RWPE2 (cell line): ENCODE measurements around the gene ZNF775.

ENCODE experiments used
- ATAC-seq: fragments of 200-7000 bp; cut with Tn5 transposase; 3 replicates; pipeline ENCODE4 v1.9.1; 2021; ENCODE audit warnings: low read depth
- DNase-seq: peaks from one replicate; pipeline ENCODE4 v3.0.0-alpha.2; 2020; ENCODE audit warnings: low spot score
- H3K27ac ChIP-seq: fragments of 450-650 bp; 2 replicates; pipeline ENCODE4 v1.5.1; 2017; ENCODE audit warnings: mild to moderate bottlenecking; ENCODE audit not compliant: poor library complexity, severe bottlenecking
- H3K27me3 ChIP-seq: fragments of 250-450 bp; sonication (Bioruptor Pico); 2 replicates; pipeline ENCODE4 v1.5.1; 2021; ENCODE audit warnings: mild to moderate bottlenecking, moderate library complexity; ENCODE audit not compliant: insufficient read depth, poor library complexity, severe bottlenecking
- H3K36me3 ChIP-seq: fragments of 250-450 bp; sonication (Bioruptor Pico); 2 replicates; pipeline ENCODE4 v1.5.1; 2020; ENCODE audit warnings: low read depth, mild to moderate bottlenecking, moderate library complexity
- H3K4me1 ChIP-seq: fragments of 250-450 bp; sonication (Bioruptor Pico); 2 replicates; pipeline ENCODE4 v1.5.1; 2021; ENCODE audit warnings: mild to moderate bottlenecking, moderate library complexity; ENCODE audit not compliant: insufficient read depth, poor library complexity, severe bottlenecking
- H3K4me3 ChIP-seq: fragments of 250-450 bp; sonication (Bioruptor Pico); 2 replicates; pipeline ENCODE4 v1.5.1; 2021; ENCODE audit warnings: mild to moderate bottlenecking, moderate library complexity; ENCODE audit not compliant: severe bottlenecking
- H3K9me3 ChIP-seq: fragments of 250-450 bp; sonication (Bioruptor Pico); 2 replicates; pipeline ENCODE4 v1.5.1; 2021; ENCODE audit warnings: mild to moderate bottlenecking, moderate library complexity; ENCODE audit not compliant: severe bottlenecking
- TF ChIP-seq, protein P1 (sequence below): fragments of 450-650 bp; IDR thresholded peaks from one replicate; pipeline ENCODE4 v1.5.1; 2017; ENCODE audit warnings: mild to moderate bottlenecking, moderate library complexity; ENCODE audit not compliant: poor library complexity, severe bottlenecking

ZNF775 gene

DNA sequence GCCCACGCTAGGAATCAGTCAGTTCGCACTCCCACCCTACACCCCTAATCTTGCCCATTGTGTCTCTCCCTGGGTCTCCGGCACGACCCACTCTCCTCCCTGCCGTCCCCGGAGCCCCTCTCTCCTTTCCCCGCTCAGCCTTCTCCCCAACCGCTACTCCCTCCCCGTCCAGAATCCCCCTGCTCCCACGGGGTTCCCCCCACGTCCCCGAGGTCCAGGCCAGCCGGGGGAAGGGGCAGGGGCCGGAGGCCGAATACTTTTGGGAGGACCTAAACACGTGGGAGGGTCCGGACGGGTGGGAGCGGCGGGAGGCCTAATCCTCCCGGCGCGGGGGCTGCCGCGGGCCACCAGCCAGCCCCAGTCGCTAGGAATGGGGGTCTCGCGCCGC, 38.3 kb upstream of the ZNF775 start:
- ATAC-seq: no peak
- Histone ChIP-seq H3K27me3 (peaks cover 33% of the 10 kb centered on the region), H3K9me3 (peaks cover 11% of the 10 kb centered on the region), H3K27ac (no peak overlapping the region), H3K4me1 (no peaks in the 10 kb centered on the region), H3K4me3 (no peak overlapping the region), H3K36me3 (no peaks in the 10 kb centered on the region)
- TF ChIP-seq, protein P1, sequence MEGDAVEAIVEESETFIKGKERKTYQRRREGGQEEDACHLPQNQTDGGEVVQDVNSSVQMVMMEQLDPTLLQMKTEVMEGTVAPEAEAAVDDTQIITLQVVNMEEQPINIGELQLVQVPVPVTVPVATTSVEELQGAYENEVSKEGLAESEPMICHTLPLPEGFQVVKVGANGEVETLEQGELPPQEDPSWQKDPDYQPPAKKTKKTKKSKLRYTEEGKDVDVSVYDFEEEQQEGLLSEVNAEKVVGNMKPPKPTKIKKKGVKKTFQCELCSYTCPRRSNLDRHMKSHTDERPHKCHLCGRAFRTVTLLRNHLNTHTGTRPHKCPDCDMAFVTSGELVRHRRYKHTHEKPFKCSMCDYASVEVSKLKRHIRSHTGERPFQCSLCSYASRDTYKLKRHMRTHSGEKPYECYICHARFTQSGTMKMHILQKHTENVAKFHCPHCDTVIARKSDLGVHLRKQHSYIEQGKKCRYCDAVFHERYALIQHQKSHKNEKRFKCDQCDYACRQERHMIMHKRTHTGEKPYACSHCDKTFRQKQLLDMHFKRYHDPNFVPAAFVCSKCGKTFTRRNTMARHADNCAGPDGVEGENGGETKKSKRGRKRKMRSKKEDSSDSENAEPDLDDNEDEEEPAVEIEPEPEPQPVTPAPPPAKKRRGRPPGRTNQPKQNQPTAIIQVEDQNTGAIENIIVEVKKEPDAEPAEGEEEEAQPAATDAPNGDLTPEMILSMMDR: no peak
- DNase-seq: no peak

DNA sequence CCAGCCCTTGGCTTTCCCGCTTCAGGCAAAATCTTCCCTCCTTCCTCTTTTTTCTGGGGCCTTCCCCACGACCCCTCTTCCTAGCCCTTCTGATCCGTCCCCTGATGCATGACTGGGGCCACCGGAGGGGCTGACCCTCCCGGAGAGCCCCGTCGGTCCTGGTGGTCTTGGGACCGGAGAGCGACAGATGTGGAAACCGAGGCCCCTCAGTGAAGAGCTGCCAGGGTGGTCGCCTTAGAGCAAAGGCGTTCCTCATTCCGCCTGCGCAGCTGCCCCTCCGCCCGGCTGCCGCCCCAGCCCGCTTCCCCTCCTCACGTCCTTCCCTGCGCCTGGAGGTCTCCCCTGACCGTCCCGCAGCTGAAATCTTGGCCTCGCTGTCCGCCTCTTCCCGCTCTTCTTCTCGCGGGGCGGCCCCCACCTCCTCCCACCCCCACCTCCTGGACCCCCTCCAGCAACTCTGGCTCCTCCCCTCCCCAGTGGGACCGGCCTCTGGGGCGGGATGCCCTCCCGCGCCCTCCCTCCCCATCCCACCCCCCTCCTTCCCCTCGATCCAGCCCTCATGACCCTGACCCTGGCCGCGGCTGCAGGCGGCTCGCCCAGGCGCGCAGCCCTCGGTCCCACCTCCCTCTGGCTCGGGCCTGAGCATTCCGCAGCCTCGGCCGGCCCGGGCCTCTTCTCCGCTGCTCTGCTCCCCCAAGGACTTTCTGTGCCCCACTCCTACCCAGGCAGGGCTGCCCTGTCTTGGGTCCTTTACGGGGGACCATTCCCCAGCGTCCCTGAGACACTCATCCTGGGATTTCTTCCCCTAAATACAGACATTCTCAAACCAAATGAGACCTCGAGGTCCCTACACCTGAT, 37.6 kb upstream of the ZNF775 start, which contains the start of gene RARRES2:
Gene RARRES2, minus strand, starts transcription at position 367 of the 858 bp plus-strand sequence. CDS start 1,020 bp downstream, outside the sequence.
- no peak within 1 kb of the TSS for H3K27ac ChIP-seq
- TF ChIP-seq, protein P1: no peak
- no peaks in the 10 kb centered on the region for H3K36me3 ChIP-seq
- no peak within 1 kb of the TSS for H3K4me3 ChIP-seq
- DNase-seq: no peak
- H3K9me3 ChIP-seq: peaks cover 11% of the 10 kb centered on the region
- peaks cover 33% of the 10 kb centered on the region for H3K27me3 ChIP-seq
- no peak for ATAC-seq
- H3K4me1 ChIP-seq: no peaks in the 10 kb centered on the region

DNA sequence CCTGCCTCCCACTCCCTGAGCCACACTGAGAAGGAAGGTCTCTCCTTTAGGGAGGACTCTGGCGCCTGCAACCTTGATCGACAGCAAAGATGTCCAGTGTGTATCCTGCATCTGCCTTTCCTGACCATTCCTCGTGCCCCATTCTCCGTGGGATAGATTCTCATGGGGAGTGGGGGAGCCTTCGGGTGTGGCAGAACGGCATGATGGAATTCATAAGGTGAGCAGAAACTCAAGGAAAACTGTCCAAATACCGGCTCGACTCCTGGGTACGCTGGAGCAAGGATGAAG, 37.1 kb upstream of the ZNF775 start:
- Histone ChIP-seq H3K9me3 (peaks cover 11% of the 10 kb centered on the region), H3K27me3 (peaks cover 33% of the 10 kb centered on the region), H3K4me3 (no peak overlapping the region), H3K4me1 (no peaks in the 10 kb centered on the region), H3K27ac (no peak overlapping the region), H3K36me3 (no peaks in the 10 kb centered on the region)
- no peak for ATAC-seq
- TF ChIP-seq, protein P1: no peak
- DNase-seq: no peak

DNA sequence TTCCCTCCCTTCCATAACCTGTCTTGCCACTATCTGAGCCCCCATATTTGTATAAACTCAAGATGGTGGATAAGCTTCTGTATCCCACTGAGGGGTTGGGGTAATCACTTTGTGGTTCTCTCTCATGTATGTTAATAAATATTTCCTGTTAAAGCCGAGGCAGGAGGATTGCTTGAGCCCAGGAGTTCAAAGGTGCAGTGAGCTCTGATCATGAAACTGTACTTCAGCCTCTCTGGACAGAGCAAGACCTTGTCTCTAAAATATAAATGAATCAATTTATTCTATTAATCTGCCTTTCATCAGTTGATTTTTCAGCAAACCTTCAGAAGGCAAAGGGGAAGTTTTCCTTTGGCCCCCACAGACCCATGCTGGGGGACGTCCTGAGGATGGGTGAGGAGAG, 35.9 kb upstream of the ZNF775 start:
- no peak overlapping the region for H3K4me3 ChIP-seq
- TF ChIP-seq, protein P1: no peak
- H3K27me3 ChIP-seq: peaks cover 33% of the 10 kb centered on the region
- no peak for DNase-seq
- H3K36me3 ChIP-seq: no peaks in the 10 kb centered on the region
- H3K4me1 ChIP-seq: no peaks in the 10 kb centered on the region
- H3K9me3 ChIP-seq: peaks cover 11% of the 10 kb centered on the region
- no peak for ATAC-seq
- no peak overlapping the region for H3K27ac ChIP-seq

DNA sequence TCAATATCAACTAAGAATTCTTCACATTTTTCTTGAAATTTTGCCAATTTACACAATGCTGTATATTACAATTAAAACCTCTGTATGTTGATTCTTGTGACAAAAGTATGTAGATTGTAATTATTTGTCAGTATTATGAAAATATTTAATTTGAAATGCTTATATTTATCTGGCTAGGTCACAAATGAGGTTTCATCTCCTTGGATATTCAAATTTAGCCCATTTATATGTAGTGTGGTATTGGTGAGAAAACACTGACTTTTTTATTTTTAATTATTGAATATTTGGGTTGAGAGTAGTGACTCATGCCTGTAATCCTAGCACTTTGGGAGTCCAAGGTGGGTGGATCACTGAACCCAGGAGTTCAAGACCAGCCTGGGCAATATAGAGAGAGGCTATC, 34.8 kb upstream of the ZNF775 start:
- no peak overlapping the region for H3K27ac ChIP-seq
- H3K4me3 ChIP-seq: no peak overlapping the region
- no peak for ATAC-seq
- H3K36me3 ChIP-seq: no peaks in the 10 kb centered on the region
- DNase-seq: no peak
- peaks cover 11% of the 10 kb centered on the region for H3K9me3 ChIP-seq
- peaks cover 33% of the 10 kb centered on the region for H3K27me3 ChIP-seq
- no peaks in the 10 kb centered on the region for H3K4me1 ChIP-seq
- TF ChIP-seq, protein P1: no peak
